Progenitor cell of endocrine pancreas (in vitro differentiated cells): Measurements from ENCODE around the gene MRPS16. TPM values are rescaled to one million over a fixed set of nuclear protein-coding genes. Genes with fewer than 3 reads are reported as not detected.

Experiments used
- DNase-seq: peaks from one replicate; pipeline ENCODE4 v3.0.0; 2021; ENCODE audit warnings: low spot score; ENCODE audit not compliant: unreplicated experiment
- H3K27ac Mint-ChIP-seq: 2 replicates; pipeline ENCODE4 v1.8.0; 2021; ENCODE audit warnings: mild to moderate bottlenecking, moderate library complexity, mixed read lengths
- H3K27me3 Mint-ChIP-seq: 2 replicates; pipeline ENCODE4 v1.8.0; 2021; ENCODE audit warnings: mixed read lengths
- H3K36me3 Mint-ChIP-seq: 2 replicates; pipeline ENCODE4 v1.8.0; 2022; ENCODE audit warnings: mixed read lengths; ENCODE audit not compliant: insufficient read depth
- H3K4me1 Mint-ChIP-seq: 2 replicates; pipeline ENCODE4 v1.8.0; 2021; ENCODE audit warnings: low read depth, mixed read lengths
- H3K4me3 Mint-ChIP-seq: 2 replicates; pipeline ENCODE4 v1.8.0; 2021; ENCODE audit warnings: low read depth, mild to moderate bottlenecking, moderate library complexity, mixed read lengths
- H3K9me3 Mint-ChIP-seq: 2 replicates; pipeline ENCODE4 v1.8.0; 2021; ENCODE audit warnings: low read depth, mixed read lengths
- total RNA-seq: library from RNA; stranded (reverse); gene quantifications from 2 replicates; pipeline ENCODE4 v1.2.1, GENCODE V29; 2021
- TF ChIP-seq, protein P1 (sequence below): fragments of 200-600 bp; sonication (generic); IDR thresholded peaks from one replicate; pipeline ENCODE4 v1.5.0; 2021; ENCODE audit warnings: antibody characterized with exemption, mild to moderate bottlenecking; ENCODE audit not compliant: unreplicated experiment

Gene MRPS16
- total RNA-seq, 1 donor from 2014 or later, result 84.7 TPM

GRCh38 chr10:73218431-73219191 lies 33.8 kb downstream of the MRPS16 start:
- TF ChIP-seq, protein P1, sequence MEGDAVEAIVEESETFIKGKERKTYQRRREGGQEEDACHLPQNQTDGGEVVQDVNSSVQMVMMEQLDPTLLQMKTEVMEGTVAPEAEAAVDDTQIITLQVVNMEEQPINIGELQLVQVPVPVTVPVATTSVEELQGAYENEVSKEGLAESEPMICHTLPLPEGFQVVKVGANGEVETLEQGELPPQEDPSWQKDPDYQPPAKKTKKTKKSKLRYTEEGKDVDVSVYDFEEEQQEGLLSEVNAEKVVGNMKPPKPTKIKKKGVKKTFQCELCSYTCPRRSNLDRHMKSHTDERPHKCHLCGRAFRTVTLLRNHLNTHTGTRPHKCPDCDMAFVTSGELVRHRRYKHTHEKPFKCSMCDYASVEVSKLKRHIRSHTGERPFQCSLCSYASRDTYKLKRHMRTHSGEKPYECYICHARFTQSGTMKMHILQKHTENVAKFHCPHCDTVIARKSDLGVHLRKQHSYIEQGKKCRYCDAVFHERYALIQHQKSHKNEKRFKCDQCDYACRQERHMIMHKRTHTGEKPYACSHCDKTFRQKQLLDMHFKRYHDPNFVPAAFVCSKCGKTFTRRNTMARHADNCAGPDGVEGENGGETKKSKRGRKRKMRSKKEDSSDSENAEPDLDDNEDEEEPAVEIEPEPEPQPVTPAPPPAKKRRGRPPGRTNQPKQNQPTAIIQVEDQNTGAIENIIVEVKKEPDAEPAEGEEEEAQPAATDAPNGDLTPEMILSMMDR, result peak; percentile 61
- Mint-ChIP-seq H3K27me3 (no peaks in the 10 kb centered on the region), H3K4me1 (peaks cover 2% of the 10 kb centered on the region), H3K27ac (peak overlapping the region; percentile 13), H3K9me3 (no peaks in the 10 kb centered on the region), H3K36me3 (peaks cover 31% of the 10 kb centered on the region), H3K4me3 (no peak overlapping the region)
- no peak for DNase-seq

GRCh38 chr10:73217628-73218027 lies 34.8 kb downstream of the MRPS16 start:
- Mint-ChIP-seq H3K4me3 (no peak overlapping the region), H3K9me3 (no peaks in the 10 kb centered on the region), H3K27me3 (no peaks in the 10 kb centered on the region), H3K36me3 (peaks cover 37% of the 10 kb centered on the region), H3K4me1 (peaks cover 2% of the 10 kb centered on the region), H3K27ac (no peak overlapping the region)
- no peak for DNase-seq
- TF ChIP-seq, protein P1, result no peak

- peaks cover 2% of the 10 kb centered on the region for H3K4me1 Mint-ChIP-seq
- no peaks in the 10 kb centered on the region for H3K27me3 Mint-ChIP-seq
- DNase-seq, result no peak
- H3K9me3 Mint-ChIP-seq, result no peaks in the 10 kb centered on the region
- H3K36me3 Mint-ChIP-seq, result peaks cover 34% of the 10 kb centered on the region
- H3K27ac Mint-ChIP-seq, result no peak overlapping the region
- no peak overlapping the region for H3K4me3 Mint-ChIP-seq
- TF ChIP-seq, protein P1, result no peak
These were observed 36.7 kb downstream of the MRPS16 start for GRCh38 chr10:73215749-73216148.

DNA sequence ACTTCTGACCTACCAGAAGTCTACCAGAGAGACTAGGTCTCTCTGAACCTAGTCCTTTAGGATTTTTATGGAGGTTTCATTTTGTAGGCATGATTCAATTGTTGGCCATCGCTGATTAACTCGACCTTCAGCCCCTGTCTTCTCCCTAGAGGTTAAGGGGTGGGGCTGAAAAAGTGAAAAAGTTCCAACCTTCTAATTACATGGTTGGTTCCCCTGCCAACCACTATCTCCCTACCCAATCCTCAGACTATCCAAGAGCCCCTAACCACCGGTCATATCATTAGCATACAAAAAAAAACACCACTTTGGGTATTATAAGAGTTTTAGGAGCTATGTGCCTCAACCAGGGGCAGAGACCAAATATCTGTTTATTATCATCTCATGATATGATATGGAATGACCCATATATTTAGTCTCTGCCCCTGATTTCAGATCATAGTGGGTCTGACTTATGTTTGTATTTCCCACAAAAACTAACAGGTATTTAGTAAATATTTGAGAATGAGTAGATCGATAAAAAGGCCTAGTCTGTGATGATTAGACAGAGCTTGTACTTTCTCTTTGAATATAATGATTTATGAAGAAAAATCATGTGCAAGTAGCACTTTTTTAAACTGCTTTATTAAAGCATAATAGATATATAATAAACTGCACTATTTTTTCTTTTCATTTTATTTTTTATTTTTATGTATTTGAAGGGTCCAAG lies 41.2 kb downstream of the MRPS16 start:
- Mint-ChIP-seq H3K4me3 (no peak overlapping the region), H3K9me3 (no peaks in the 10 kb centered on the region), H3K4me1 (peaks cover 2% of the 10 kb centered on the region), H3K27me3 (no peaks in the 10 kb centered on the region), H3K36me3 (peaks cover 22% of the 10 kb centered on the region), H3K27ac (peak overlapping the region; percentile 69)
- DNase-seq, result no peak
- TF ChIP-seq, protein P1, result no peak

DNA sequence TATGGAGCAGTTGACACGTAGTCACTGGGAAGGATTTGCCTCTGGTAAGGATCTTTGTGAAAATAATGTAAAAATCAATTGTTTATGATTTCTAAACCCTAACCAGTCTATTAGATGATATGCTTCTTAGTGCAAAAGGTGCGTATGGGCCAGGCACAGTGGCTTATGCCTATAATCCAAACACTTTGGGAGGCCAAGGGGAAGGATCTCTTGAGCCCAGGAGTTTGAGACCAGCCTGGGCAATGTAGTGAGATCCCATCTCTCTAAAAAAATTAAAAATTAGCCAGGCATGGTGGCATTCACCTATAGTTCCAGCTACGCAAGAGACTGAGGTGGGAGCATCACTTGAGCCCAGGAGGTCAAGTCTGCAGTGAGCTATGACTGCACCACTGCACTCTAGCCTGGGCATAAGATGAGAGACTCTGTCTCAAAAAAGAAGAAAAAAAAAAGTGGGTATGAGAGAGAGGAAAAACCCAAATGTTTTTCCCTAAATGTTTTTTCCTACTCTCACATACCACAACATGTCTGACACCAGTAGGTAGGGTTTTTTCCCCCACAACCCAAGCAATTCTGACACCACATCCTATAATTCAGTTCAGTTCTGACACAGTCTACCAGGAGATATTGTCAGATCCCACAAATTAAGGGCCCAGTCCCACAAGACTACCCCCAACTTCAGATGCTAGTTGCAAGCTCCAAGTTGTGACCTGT lies 41.9 kb downstream of the MRPS16 start:
- H3K36me3 Mint-ChIP-seq, result peaks cover 26% of the 10 kb centered on the region
- H3K4me1 Mint-ChIP-seq, result peaks cover 2% of the 10 kb centered on the region
- H3K9me3 Mint-ChIP-seq, result peaks cover 7% of the 10 kb centered on the region
- DNase-seq, result no peak
- no peaks in the 10 kb centered on the region for H3K27me3 Mint-ChIP-seq
- H3K27ac Mint-ChIP-seq, result peak overlapping the region; percentile 69
- TF ChIP-seq, protein P1, result no peak
- H3K4me3 Mint-ChIP-seq, result no peak overlapping the region
